Measurements from ENCODE around the gene ORM1.

GRCh38 chr9:114275246-114276004 is 47.5 kb upstream of the ORM1 start:
- TF ChIP-seq CTCF (IDR thresholded peaks at IDR 0.05) (no peak), POLR2A (IDR thresholded peaks at IDR 0.05) (no peak), POLR2AphosphoS5 (IDR thresholded peaks at IDR 0.05) (no peak)
